ENCODE measurements around the gene ADARB2.

Gene ADARB2

GRCh38 chr10:1475771-1476454, 261.4 kb downstream of the ADARB2 start:
- Histone ChIP-seq H3K27ac (no peak overlapping the region), H3K27me3 (peaks cover 14% of the 10 kb centered on the region), H3K4me3 (ENCODE audit: low read depth in 1 of 2, low read length in 1 of 2) (no peak overlapping the region), H3K9me3 (no peaks in the 10 kb centered on the region), H3K36me3 (no peaks in the 10 kb centered on the region), H3K4me1 (ENCODE audit: control insufficient read depth in 1 of 2, insufficient read depth in 1 of 2, low read depth in 1 of 2, low read length in 1 of 2) (no peaks in the 10 kb centered on the region)
- TF ChIP-seq, protein P1, sequence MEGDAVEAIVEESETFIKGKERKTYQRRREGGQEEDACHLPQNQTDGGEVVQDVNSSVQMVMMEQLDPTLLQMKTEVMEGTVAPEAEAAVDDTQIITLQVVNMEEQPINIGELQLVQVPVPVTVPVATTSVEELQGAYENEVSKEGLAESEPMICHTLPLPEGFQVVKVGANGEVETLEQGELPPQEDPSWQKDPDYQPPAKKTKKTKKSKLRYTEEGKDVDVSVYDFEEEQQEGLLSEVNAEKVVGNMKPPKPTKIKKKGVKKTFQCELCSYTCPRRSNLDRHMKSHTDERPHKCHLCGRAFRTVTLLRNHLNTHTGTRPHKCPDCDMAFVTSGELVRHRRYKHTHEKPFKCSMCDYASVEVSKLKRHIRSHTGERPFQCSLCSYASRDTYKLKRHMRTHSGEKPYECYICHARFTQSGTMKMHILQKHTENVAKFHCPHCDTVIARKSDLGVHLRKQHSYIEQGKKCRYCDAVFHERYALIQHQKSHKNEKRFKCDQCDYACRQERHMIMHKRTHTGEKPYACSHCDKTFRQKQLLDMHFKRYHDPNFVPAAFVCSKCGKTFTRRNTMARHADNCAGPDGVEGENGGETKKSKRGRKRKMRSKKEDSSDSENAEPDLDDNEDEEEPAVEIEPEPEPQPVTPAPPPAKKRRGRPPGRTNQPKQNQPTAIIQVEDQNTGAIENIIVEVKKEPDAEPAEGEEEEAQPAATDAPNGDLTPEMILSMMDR (IDR thresholded peaks at IDR 0.05), result no peak

DNA sequence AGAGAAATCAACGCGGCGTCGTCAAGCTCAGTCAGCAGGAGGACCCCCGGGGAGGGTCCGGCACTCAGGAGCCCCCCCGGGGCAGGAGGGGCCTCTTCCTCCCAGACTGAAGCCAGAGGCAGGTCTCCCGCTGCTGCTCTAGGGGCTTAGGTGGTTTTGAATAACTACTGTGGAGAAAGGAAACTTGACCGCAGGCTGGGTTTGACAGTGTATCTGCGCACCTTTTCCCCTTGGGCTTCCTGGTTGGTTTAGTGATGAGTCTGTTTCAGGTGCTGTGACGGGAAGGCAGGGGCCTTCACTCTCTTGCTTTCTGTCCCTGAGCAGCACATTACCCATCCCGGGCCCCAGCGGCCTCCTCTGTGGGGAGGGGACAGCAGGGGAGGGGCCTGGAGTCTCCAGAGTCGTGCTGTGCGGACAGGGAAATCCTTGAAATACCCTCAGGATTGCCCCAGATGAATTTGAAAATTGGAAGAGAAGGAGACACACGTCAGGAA, 262.2 kb downstream of the ADARB2 start:
- H3K9me3 ChIP-seq, result no peaks in the 10 kb centered on the region
- H3K27ac ChIP-seq, result no peak overlapping the region
- H3K4me1 ChIP-seq (ENCODE audit: control insufficient read depth in 1 of 2, insufficient read depth in 1 of 2, low read depth in 1 of 2, low read length in 1 of 2), result no peaks in the 10 kb centered on the region
- H3K27me3 ChIP-seq, result peaks cover 14% of the 10 kb centered on the region
- H3K4me3 ChIP-seq (ENCODE audit: low read depth in 1 of 2, low read length in 1 of 2), result no peak overlapping the region
- H3K36me3 ChIP-seq, result no peaks in the 10 kb centered on the region
- TF ChIP-seq, protein P1 (IDR thresholded peaks at IDR 0.05), result no peak

- no peaks in the 10 kb centered on the region for H3K4me1 ChIP-seq (ENCODE audit: control insufficient read depth in 1 of 2, insufficient read depth in 1 of 2, low read depth in 1 of 2, low read length in 1 of 2)
- H3K36me3 ChIP-seq, result no peaks in the 10 kb centered on the region
- no peak overlapping the region for H3K27ac ChIP-seq
- H3K27me3 ChIP-seq, result peaks cover 14% of the 10 kb centered on the region
- no peak overlapping the region for H3K4me3 ChIP-seq (ENCODE audit: low read depth in 1 of 2, low read length in 1 of 2)
- TF ChIP-seq, protein P1 (IDR thresholded peaks at IDR 0.05), result no peak
- no peaks in the 10 kb centered on the region for H3K9me3 ChIP-seq
Measured at GRCh38 chr10:1474376-1475097, 262.8 kb downstream of the ADARB2 start.

DNA sequence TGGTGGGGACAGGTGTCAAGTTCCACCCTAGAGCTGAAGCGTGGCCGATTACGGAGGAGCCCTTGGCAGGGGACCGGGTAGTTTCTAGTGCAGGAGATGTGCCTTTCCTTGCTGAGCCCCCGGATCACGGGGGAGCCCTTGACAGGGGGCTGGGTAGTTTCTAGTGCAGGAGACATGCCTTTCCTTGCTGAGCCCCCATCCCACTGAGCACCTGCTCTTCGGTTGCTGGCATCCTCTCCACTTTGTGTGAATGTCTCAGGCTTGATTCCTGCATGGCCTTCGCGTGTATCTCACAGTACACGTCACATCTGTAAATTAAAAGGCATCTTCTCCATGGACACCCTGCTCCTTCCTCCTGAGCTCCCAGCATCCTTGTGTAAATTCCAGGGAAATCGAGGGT, 263.5 kb downstream of the ADARB2 start:
- H3K4me3 ChIP-seq (ENCODE audit: low read depth in 1 of 2, low read length in 1 of 2), result no peak overlapping the region
- TF ChIP-seq, protein P1 (IDR thresholded peaks at IDR 0.05), result no peak
- H3K27ac ChIP-seq, result no peak overlapping the region
- no peaks in the 10 kb centered on the region for H3K36me3 ChIP-seq
- peaks cover 14% of the 10 kb centered on the region for H3K27me3 ChIP-seq
- H3K9me3 ChIP-seq, result no peaks in the 10 kb centered on the region
- H3K4me1 ChIP-seq (ENCODE audit: control insufficient read depth in 1 of 2, insufficient read depth in 1 of 2, low read depth in 1 of 2, low read length in 1 of 2), result no peaks in the 10 kb centered on the region

DNA sequence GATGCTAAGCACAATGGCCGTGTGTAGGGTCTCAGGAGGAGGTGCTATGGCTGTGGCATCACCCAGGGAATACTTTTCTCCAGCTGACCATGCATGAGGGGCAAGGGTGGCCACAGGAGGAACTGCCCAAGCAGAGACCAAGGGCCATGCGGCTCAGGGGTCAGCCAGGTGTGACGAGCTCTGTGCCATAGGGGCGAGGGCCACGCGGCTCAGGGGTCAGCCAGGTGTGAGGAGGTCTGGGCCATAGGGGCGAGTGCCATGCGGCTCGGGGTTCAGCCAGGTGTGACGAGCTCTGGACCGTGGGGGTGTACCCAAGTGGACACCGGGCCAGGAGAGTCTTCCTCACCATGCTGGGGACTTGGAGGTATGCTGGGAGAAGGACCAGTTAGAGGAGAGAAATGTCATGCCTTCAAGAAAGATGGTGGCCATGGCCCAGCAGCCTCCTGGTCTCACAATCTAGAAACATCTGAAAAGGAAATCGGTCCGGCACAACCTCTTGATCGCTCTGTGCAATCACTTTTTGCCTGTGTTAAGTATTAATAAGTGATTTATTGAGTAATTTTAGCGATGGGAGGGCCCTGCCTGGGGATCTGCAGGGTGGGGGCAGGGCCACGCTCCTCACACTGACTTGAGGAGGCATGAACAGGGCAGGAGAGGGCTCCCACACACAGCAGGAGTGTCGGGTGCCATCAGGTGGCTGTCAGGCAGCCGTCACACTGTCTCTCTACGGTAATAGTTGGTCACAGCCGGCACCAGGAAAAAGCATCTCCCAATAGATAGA, 265.0 kb downstream of the ADARB2 start:
- H3K4me1 ChIP-seq (ENCODE audit: control insufficient read depth in 1 of 2, insufficient read depth in 1 of 2, low read depth in 1 of 2, low read length in 1 of 2), result no peaks in the 10 kb centered on the region
- H3K9me3 ChIP-seq, result no peaks in the 10 kb centered on the region
- H3K27me3 ChIP-seq, result peaks cover 14% of the 10 kb centered on the region
- H3K4me3 ChIP-seq (ENCODE audit: low read depth in 1 of 2, low read length in 1 of 2), result no peak overlapping the region
- no peak overlapping the region for H3K27ac ChIP-seq
- TF ChIP-seq, protein P1 (IDR thresholded peaks at IDR 0.05), result no peak
- H3K36me3 ChIP-seq, result no peaks in the 10 kb centered on the region
